Activated CD4-positive, alpha-beta memory T cell treated with anti-CD3 and anti-CD28 coated beads for 36 hours (primary cell): ENCODE measurements around the gene ORAI3. TPM values are rescaled to one million over a fixed set of nuclear protein-coding genes. Genes with fewer than 3 reads are reported as not detected.

Source experiments
- CTCF ChIA-PET: fragments of 350-600 bp; sonication (Branson Sonifier 250); formaldehyde crosslinking; loops from one replicate; lab custom pipeline; 2021; ENCODE audit warnings: antibody characterized with exemption, inconsistent platforms; lab: Charles Lee
- POLR2A ChIA-PET: fragments of 350-600 bp; sonication (Branson Sonifier 250); formaldehyde crosslinking; loops from one replicate; lab custom pipeline; 2021; ENCODE audit warnings: antibody characterized with exemption; lab: Charles Lee
- DNase-seq: peaks from one replicate; pipeline ENCODE4 v3.0.0-alpha.2; 2020
- H3K27ac Mint-ChIP-seq: one replicate; pipeline ENCODE4 v1.8.0; 2021; ENCODE audit warnings: mixed read lengths
- H3K27me3 Mint-ChIP-seq: one replicate; pipeline ENCODE4 v1.8.0; 2021; ENCODE audit warnings: mixed read lengths
- H3K36me3 Mint-ChIP-seq: one replicate; pipeline ENCODE4 v1.8.0; 2021; ENCODE audit warnings: mixed read lengths
- H3K4me1 Mint-ChIP-seq: one replicate; pipeline ENCODE4 v1.8.0; 2021; ENCODE audit warnings: low read depth, mixed read lengths
- H3K4me3 Mint-ChIP-seq: one replicate; pipeline ENCODE4 v1.8.0; 2021; ENCODE audit warnings: mild to moderate bottlenecking, mixed read lengths
- H3K9me3 Mint-ChIP-seq: one replicate; pipeline ENCODE4 v1.8.0; 2021; ENCODE audit warnings: mixed read lengths
- intact Hi-C: fragments of 100-400 bp; cut with micrococcal nuclease; formaldehyde crosslinking; loops from one replicate; pipeline ENCODE4 v1.15.1; 2023
- total RNA-seq, 2 experiments: library from RNA; stranded (reverse); gene quantifications; one replicate each; pipeline ENCODE4 v1.2.3, GENCODE V29; 2021

ORAI3 gene
- total RNA-seq, 2 experiments from 2014 or later = 9.6 to 9.7 TPM

DNA sequence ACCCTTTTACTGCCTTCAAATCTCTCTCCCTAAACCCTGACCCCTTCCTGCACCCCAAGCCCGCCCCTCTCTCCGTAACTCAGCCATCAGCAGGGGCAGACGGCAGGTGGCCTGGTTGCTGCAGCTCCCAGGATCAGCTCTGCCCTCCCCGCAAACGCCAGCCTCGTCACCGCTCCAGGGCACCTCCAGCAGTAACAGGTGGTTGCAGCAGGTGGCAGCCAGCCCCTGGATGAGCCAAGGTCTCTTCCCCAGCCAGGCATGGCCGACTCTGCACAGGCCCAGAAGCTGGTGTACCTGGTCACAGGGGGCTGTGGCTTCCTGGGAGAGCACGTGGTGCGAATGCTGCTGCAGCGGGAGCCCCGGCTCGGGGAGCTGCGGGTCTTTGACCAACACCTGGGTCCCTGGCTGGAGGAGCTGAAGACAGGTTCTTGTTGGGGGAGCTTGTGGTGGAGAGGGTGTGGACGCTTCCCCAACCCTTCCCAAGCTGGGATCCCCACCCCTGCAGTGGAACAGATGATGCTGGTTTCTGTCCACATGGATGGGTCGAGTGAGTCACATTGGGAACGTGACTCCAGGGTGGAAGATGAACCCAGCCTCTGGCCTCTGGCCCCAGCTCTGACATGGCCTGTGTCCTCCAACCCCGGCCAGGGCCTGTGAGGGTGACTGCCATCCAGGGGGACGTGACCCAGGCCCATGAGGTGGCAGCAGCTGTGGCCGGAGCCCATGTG, 36.7 kb downstream of the ORAI3 start:
- ChIA-PET CTCF (interaction anchor here (0.7 to 3.8 kb wide), 25 partner anchors 10 to 882 kb away, joined by 3 to 37 read pairs (median 5); partner anchors contain the start of genes KAT8, STX4, VKORC1 and ZNF646), POLR2A (no interaction called here)
- no peaks in the 10 kb centered on the region for H3K27me3 Mint-ChIP-seq
- no peak overlapping the region for H3K27ac Mint-ChIP-seq
- no peaks in the 10 kb centered on the region for H3K4me1 Mint-ChIP-seq
- H3K4me3 Mint-ChIP-seq = no peak overlapping the region
- intact Hi-C loops = loop anchor here (2.0 to 10.0 kb wide), 2 partner anchors 109 to 459 kb away; partner anchors contain the start of genes VKORC1 and ZNF843
- H3K9me3 Mint-ChIP-seq = no peaks in the 10 kb centered on the region
- peak; percentile 24 for DNase-seq
- H3K36me3 Mint-ChIP-seq = peaks cover 6% of the 10 kb centered on the region

GRCh38 chr16:30986129-30986991, 37.5 kb downstream of the ORAI3 start:
- no peak for DNase-seq
- H3K36me3 Mint-ChIP-seq = peaks cover 4% of the 10 kb centered on the region
- H3K27me3 Mint-ChIP-seq = no peaks in the 10 kb centered on the region
- intact Hi-C loops = loop anchor here (10.0 kb wide), 1 partner anchor 458 kb away; the partner anchor contains the start of gene ZNF843
- ChIA-PET POLR2A (no interaction called here), CTCF (interaction anchor here (1.2 to 3.8 kb wide), 13 partner anchors 12 to 882 kb away, joined by 3 to 37 read pairs (median 7); partner anchors contain the start of genes VKORC1, ZNF646, ZNF668 and ZNF843)
- H3K9me3 Mint-ChIP-seq = no peaks in the 10 kb centered on the region
- H3K4me1 Mint-ChIP-seq = no peaks in the 10 kb centered on the region
- H3K27ac Mint-ChIP-seq = no peak overlapping the region
- no peak overlapping the region for H3K4me3 Mint-ChIP-seq

DNA sequence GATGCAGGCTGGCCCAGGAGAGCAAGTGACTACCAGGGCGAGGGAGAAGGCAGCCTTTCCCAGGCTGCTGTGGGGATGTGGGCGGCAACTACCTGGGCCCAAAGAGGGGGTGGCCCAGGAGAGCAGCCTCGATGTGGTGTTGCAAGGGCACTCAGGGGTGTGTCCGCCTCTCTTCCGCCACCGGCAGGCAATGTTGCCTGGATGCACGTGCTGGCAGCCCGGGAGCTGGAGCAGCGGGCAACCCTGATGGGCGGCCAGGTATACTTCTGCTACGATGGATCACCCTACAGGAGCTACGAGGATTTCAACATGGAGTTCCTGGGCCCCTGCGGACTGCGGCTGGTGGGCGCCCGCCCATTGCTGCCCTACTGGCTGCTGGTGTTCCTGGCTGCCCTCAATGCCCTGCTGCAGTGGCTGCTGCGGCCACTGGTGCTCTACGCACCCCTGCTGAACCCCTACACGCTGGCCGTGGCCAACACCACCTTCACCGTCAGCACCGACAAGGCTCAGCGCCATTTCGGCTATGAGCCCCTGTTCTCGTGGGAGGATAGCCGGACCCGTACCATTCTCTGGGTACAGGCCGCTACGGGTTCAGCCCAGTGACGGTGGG, 38.8 kb downstream of the ORAI3 start:
- Mint-ChIP-seq H3K27ac (no peak overlapping the region), H3K4me1 (no peaks in the 10 kb centered on the region), H3K36me3 (peaks cover 2% of the 10 kb centered on the region), H3K27me3 (no peaks in the 10 kb centered on the region), H3K4me3 (no peak overlapping the region), H3K9me3 (no peaks in the 10 kb centered on the region)
- CTCF ChIA-PET = no interaction called here
- no peak for DNase-seq
- intact Hi-C loops = loop anchor here (10.0 kb wide), 1 partner anchor 457 kb away; the partner anchor contains the start of gene ZNF843
- POLR2A ChIA-PET = no interaction called here

- ChIA-PET POLR2A (no interaction called here), CTCF (no interaction called here)
- Mint-ChIP-seq H3K27ac (no peak overlapping the region), H3K9me3 (no peaks in the 10 kb centered on the region), H3K36me3 (no peaks in the 10 kb centered on the region), H3K4me1 (peaks cover 3% of the 10 kb centered on the region), H3K4me3 (no peak overlapping the region), H3K27me3 (peaks cover under 1% of the 10 kb centered on the region)
- intact Hi-C loops = loop anchor here (10.0 kb wide), 2 partner anchors 455 to 875 kb away; partner anchors contain the start of gene ZNF843
- no peak for DNase-seq
These were observed 40.7 kb downstream of the ORAI3 start for GRCh38 chr16:30989469-30990047.

DNA sequence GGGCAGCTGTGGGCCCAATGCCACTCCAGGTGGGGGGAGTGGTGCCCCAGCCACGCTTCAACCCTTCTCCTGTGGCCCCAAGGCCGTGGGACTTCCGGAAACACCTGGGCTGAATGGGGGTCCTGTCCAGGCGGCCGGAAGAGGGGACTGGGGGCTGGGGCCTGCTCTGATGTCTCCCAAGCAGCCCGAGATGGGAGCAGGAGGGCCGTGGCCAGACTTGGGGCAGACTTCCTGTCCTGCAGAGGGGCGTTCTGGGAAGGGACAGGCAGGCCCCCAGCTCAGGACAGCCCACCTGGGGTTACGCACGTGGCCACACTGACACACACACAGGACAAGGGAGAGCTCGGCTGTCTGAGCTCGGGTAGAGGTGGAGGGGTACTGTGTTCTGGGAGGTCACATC, 41.2 kb downstream of the ORAI3 start:
- ChIA-PET POLR2A (no interaction called here), CTCF (no interaction called here)
- Mint-ChIP-seq H3K4me1 (peaks cover 5% of the 10 kb centered on the region), H3K27me3 (peaks cover 1% of the 10 kb centered on the region), H3K9me3 (no peaks in the 10 kb centered on the region), H3K27ac (no peak overlapping the region), H3K4me3 (no peak overlapping the region), H3K36me3 (no peaks in the 10 kb centered on the region)
- no peak for DNase-seq
- intact Hi-C loops = loop anchor here (10.0 kb wide), 1 partner anchor 875 kb away; no protein-coding TSS in a partner anchor

DNA sequence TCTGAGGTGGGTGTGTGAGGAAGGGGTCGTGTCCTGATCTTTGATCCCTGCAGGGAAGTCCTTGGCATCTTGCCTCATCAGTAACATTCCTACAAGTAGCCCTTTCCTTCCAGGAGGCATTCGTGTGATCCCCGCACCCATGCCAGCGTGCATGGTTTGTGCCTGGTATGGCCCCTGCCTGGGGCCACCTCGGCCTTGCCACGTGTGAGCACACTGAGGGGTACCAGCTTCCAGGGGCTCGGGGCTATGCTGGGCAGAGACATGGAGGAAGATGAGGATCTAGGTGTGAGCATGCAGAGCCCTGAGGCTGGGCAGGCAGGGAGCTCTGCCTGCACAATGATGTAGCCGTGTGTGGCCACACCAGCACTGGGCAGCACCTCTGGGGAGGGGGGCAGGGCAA, 42.2 kb downstream of the ORAI3 start:
- ChIA-PET CTCF (no interaction called here), POLR2A (interaction anchor here (0.6 kb wide), 1 partner anchor 107 kb away, joined by 3 read pairs; no protein-coding TSS in a partner anchor)
- no peak for DNase-seq
- Mint-ChIP-seq H3K36me3 (no peaks in the 10 kb centered on the region), H3K27ac (no peak overlapping the region), H3K4me1 (peaks cover 5% of the 10 kb centered on the region), H3K9me3 (no peaks in the 10 kb centered on the region), H3K27me3 (peaks cover 1% of the 10 kb centered on the region), H3K4me3 (no peak overlapping the region)
- intact Hi-C loops = loop anchor here (10.0 kb wide), 1 partner anchor 874 kb away; no protein-coding TSS in a partner anchor

GRCh38 chr16:30992276-30992780, 43.5 kb downstream of the ORAI3 start:
- no peak for DNase-seq
- CTCF ChIA-PET = no interaction called here
- Mint-ChIP-seq H3K36me3 (no peaks in the 10 kb centered on the region), H3K4me1 (peaks cover 12% of the 10 kb centered on the region), H3K27me3 (peaks cover 1% of the 10 kb centered on the region), H3K4me3 (no peak overlapping the region), H3K9me3 (no peaks in the 10 kb centered on the region), H3K27ac (no peak overlapping the region)
- POLR2A ChIA-PET = no interaction called here
- intact Hi-C loops = loop anchor here (10.0 kb wide), 1 partner anchor 872 kb away; no protein-coding TSS in a partner anchor

DNA sequence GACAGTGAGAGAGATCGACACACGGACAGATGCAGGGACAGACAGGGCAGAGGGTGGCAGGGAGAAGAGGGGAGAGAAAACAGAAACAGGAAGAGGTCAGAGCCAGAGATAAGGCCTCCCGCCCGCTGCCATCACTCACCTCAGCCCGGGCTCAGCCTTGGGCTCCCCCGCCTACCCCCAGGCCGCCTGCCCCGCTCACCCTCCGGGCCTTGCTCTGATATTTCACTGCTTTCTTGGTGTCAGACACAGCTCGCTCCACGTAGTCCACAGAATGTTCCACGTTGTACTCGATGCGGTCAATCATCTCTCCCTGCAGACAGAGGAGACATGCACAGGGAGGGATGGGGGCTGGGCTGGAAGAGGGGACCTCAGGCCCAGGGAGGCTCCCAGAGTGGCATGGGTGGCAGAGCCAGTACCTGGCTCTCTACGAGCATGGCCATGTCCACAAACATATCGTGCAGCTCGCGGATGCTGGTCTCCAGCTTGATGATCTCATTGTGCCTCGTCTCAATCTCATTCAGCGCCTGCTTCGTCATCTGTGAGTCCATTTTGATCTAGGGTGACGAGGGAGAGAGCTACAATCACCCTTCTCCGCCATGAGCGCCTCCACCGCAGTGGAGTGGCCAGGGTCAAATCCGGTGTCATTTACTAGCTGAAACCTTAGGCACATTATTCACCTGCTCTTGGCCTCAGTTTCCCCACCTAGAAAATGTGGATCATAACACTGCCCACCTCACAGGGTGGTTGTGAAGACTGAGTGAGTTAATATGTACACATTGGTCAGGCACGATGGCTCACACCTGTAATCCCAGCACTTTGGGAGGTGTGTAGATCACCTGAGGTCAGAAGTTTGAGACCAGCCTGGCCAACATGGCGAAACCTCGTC, 44.3 kb downstream of the ORAI3 start:
- CTCF ChIA-PET = interaction anchor here (0.7 to 1.2 kb wide), 3 partner anchors 8 to 149 kb away, joined by 3 to 6 read pairs (median 3); partner anchors contain the start of gene HSD3B7
- no peak overlapping the region for H3K4me3 Mint-ChIP-seq
- H3K36me3 Mint-ChIP-seq = no peaks in the 10 kb centered on the region
- intact Hi-C loops = loop anchor here (10.0 kb wide), 1 partner anchor 872 kb away; no protein-coding TSS in a partner anchor
- peaks cover 12% of the 10 kb centered on the region for H3K4me1 Mint-ChIP-seq
- POLR2A ChIA-PET = no interaction called here
- H3K9me3 Mint-ChIP-seq = no peaks in the 10 kb centered on the region
- H3K27me3 Mint-ChIP-seq = peaks cover 1% of the 10 kb centered on the region
- no peak overlapping the region for H3K27ac Mint-ChIP-seq
- DNase-seq = no peak

DNA sequence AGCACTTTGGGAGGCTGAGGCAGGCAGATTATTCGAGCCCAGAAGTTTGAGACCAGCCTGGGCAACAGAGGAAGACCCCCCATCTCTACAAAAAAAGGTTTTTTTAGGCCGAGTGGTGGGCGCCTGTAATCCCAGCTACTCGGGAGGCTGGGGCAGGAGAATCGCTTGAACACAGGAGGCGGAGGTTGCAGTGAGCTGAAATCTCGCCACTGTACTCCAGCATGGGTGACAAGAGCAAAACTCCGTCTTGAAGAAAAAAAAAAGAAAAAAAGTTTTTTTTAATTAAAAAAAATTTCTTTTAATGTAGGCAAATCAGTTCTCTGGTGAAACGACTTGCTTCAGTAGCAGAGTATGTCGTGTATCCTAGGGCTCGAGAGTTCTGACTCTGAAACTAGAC, 47.1 kb downstream of the ORAI3 start:
- H3K36me3 Mint-ChIP-seq = no peaks in the 10 kb centered on the region
- H3K4me1 Mint-ChIP-seq = peaks cover 12% of the 10 kb centered on the region
- H3K9me3 Mint-ChIP-seq = no peaks in the 10 kb centered on the region
- peaks cover 1% of the 10 kb centered on the region for H3K27me3 Mint-ChIP-seq
- POLR2A ChIA-PET = no interaction called here
- intact Hi-C loops = loop anchor here (5.0 to 10.0 kb wide), 3 partner anchors 39 to 869 kb away; partner anchors contain the start of gene SETD1A
- no peak for DNase-seq
- no peak overlapping the region for H3K27ac Mint-ChIP-seq
- peak overlapping the region; percentile 30 for H3K4me3 Mint-ChIP-seq
- CTCF ChIA-PET = interaction anchor here (1.8 kb wide), 1 partner anchor 146 kb away, joined by 7 read pairs; no protein-coding TSS in a partner anchor

DNA sequence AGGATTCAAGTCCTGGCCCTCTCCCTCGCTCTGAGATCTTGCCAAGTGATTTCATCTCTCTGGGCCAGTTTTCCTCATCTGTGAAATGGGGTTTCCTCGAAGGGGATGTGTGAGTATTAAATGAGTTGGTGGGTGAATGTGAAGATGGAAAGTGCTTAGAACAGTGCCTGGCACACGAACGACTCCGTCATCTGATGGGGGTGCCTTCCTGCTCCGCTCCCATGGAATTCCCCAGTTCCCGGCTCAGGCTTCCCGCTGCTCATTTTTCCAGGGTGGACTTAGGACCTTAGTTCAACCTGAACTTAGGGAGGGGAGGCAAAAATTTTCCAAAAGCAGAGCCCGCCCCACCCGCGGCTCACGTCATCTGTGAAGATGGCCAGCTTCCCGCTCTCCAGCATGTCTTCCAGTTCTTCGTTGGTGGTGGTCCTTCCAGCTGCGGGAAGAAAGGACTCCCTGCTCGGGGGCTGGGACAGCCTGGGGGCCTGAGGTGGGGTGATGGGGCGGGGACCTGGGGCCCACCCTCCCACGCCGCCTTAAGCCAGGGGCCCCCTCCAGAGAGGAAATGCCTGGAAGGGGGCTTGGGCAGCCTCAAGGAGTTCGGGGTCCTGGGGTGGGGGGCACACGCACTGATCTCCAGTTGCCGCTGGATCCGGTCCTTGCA, 47.6 kb downstream of the ORAI3 start:
- H3K27ac Mint-ChIP-seq = no peak overlapping the region
- POLR2A ChIA-PET = interaction anchor here (0.6 kb wide), 1 partner anchor 912 kb away, joined by 3 read pairs; no protein-coding TSS in a partner anchor

More for the DNA sequence above, 47.6 kb downstream of the ORAI3 start:
- intact Hi-C loops = loop anchor here (5.0 to 10.0 kb wide), 3 partner anchors 39 to 868 kb away; partner anchors contain the start of gene SETD1A
- peak overlapping the region; percentile 73 for H3K4me3 Mint-ChIP-seq
- no peaks in the 10 kb centered on the region for H3K36me3 Mint-ChIP-seq
- no peak for DNase-seq
- no peaks in the 10 kb centered on the region for H3K9me3 Mint-ChIP-seq
- H3K27me3 Mint-ChIP-seq = peaks cover 1% of the 10 kb centered on the region
- CTCF ChIA-PET = interaction anchor here (0.5 to 1.8 kb wide), 4 partner anchors 12 to 162 kb away, joined by 3 to 7 read pairs (median 3); no protein-coding TSS in a partner anchor
- peaks cover 12% of the 10 kb centered on the region for H3K4me1 Mint-ChIP-seq
